BE2C (cell line): Measurements from ENCODE around the gene SLX4IP.

Experiments used
- DNase-seq: peaks from one replicate; pipeline ENCODE4 v3.0.0-alpha.2; 2020
- H3K27me3 ChIP-seq: fragments of 250-450 bp; sonication (Bioruptor Pico); 2 replicates; pipeline ENCODE4 v1.5.1; 2020; ENCODE audit warnings: mild to moderate bottlenecking
- H3K36me3 ChIP-seq: fragments of 250-450 bp; sonication (Bioruptor Pico); 2 replicates; pipeline ENCODE4 v1.5.1; 2020; ENCODE audit warnings: mild to moderate bottlenecking
- H3K4me1 ChIP-seq: fragments of 250-450 bp; sonication (Bioruptor Pico); 2 replicates; pipeline ENCODE4 v1.5.1; 2020
- H3K4me3 ChIP-seq: 2 replicates; pipeline ENCODE4 v1.5.1; 2011; ENCODE audit warnings: low read depth, low read length
- H3K9me3 ChIP-seq: fragments of 250-450 bp; sonication (Bioruptor Pico); 2 replicates; pipeline ENCODE4 v1.5.1; 2020
- TF ChIP-seq, protein P1 (sequence below): IDR thresholded peaks from 2 replicates; pipeline ENCODE4 v1.5.1; 2012; ENCODE audit warnings: mild to moderate bottlenecking, low read depth, low read length

SLX4IP gene

DNA sequence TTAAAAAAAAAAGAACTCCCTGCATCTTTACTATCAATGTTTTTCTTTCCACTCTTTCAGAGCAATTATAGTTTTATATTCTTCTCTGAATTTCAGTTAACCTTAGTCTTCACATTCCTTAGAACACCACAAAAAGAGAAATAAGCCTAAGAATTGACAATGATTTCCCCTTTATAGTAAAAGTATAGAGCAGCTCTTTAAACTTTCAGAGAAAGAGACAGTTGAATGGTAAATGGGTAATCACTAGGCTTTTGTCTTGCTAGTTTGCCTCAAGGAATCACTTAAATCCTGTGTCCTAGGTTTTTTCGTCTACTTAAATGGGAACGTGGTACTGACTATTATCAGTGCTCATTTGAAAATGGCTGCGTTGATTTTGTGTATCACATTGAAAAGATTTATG lies 31.8 kb downstream of the SLX4IP start:
- Histone ChIP-seq H3K4me3 (no peak overlapping the region), H3K4me1 (peaks cover 3% of the 10 kb centered on the region; the same call in 1 of the 2 replicates)
- DNase-seq, result no peak

DNA sequence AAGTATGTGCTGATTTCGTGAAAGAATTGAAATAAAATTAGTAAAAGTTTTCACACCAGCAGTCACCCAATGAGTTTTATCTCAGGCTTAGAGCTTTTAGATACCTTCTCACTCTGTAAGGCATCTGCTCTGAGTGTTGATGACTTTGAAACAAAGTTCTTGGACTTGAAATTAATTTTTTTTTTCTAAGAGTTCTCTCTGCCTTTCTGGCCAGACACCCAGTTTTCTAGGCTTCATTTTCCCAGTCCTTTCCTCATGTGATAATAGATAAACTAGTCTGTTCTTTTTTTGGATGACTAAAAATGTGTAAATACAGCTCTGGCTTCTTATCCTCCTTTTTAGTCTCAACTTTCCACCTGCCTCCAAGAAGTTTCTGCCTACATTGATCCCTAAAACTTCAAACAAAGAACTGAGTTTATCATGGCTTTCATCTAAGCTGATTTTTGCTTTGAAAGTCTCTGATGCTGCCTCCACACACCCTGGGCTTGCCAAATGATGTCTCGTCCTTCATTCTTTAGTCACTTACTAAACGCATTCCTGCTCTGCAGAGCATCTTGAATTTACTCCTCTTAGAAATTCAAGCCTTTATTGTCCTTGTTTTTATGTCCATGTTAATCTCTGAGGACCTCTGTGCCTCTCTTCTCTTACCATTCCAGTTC lies 32.7 kb downstream of the SLX4IP start:
- H3K27me3 ChIP-seq, result no peaks in the 10 kb centered on the region
- H3K36me3 ChIP-seq, result no peaks in the 10 kb centered on the region
- TF ChIP-seq, protein P1, sequence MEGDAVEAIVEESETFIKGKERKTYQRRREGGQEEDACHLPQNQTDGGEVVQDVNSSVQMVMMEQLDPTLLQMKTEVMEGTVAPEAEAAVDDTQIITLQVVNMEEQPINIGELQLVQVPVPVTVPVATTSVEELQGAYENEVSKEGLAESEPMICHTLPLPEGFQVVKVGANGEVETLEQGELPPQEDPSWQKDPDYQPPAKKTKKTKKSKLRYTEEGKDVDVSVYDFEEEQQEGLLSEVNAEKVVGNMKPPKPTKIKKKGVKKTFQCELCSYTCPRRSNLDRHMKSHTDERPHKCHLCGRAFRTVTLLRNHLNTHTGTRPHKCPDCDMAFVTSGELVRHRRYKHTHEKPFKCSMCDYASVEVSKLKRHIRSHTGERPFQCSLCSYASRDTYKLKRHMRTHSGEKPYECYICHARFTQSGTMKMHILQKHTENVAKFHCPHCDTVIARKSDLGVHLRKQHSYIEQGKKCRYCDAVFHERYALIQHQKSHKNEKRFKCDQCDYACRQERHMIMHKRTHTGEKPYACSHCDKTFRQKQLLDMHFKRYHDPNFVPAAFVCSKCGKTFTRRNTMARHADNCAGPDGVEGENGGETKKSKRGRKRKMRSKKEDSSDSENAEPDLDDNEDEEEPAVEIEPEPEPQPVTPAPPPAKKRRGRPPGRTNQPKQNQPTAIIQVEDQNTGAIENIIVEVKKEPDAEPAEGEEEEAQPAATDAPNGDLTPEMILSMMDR, result no peak
- H3K4me3 ChIP-seq, result no peak overlapping the region
- DNase-seq, result no peak
- peaks cover 3% of the 10 kb centered on the region; the same call in 1 of the 2 replicates for H3K4me1 ChIP-seq
- H3K9me3 ChIP-seq, result no peaks in the 10 kb centered on the region

More for the DNA sequence above, 31.8 kb downstream of the SLX4IP start:
- TF ChIP-seq, protein P1, result no peak
- H3K27me3 ChIP-seq, result no peaks in the 10 kb centered on the region
- H3K36me3 ChIP-seq, result no peaks in the 10 kb centered on the region
- H3K9me3 ChIP-seq, result no peaks in the 10 kb centered on the region

DNA sequence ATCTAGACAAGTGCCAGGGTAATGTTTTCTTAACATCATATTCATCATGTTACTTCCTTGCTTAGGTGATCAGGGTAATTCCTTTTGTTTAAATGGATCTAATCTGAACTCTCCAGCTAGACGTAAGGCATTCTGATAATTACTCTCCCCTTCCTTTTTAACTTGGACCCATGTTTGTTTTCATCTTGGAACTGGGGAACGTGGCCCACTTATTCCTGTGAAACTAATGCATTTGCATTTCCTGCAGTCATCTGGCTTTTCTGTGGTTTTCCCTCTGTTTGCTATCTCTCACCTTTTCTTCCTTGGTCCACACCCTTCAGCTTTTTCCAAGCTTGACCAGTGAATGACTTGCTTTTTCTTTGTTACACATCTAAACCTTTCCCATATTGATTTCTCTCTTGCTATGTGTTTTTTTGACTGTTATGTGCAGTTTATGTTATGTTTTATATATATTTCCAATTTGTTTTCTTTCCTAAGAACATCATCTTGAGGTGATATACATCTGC lies 33.3 kb downstream of the SLX4IP start:
- no peak for DNase-seq
- no peaks in the 10 kb centered on the region for H3K27me3 ChIP-seq
- H3K36me3 ChIP-seq, result no peaks in the 10 kb centered on the region
- H3K4me1 ChIP-seq, result peaks cover 3% of the 10 kb centered on the region; the same call in 1 of the 2 replicates
- no peaks in the 10 kb centered on the region for H3K9me3 ChIP-seq
- TF ChIP-seq, protein P1, result no peak
- no peak overlapping the region for H3K4me3 ChIP-seq

DNA sequence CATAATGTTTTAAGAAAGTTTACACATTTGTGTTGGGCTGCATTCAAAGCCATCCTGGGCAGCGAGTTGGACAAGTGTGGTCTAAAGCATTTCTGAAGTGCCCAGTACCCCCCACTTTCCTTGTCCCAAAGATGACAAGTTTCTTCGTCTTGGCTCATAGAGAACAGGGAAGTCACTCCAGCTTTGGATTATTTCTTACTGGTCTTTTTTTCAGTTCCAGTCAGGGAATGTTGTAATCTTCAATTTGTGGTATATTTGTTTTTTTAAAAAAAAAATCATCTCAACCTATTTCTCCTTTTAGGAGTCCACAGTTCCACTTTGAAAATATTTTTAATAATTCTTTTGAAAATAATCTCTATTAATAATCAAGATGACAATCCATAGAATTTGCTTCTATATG lies 34.0 kb downstream of the SLX4IP start:
- H3K4me1 ChIP-seq, result peaks cover 3% of the 10 kb centered on the region; the same call in 1 of the 2 replicates

DNA sequence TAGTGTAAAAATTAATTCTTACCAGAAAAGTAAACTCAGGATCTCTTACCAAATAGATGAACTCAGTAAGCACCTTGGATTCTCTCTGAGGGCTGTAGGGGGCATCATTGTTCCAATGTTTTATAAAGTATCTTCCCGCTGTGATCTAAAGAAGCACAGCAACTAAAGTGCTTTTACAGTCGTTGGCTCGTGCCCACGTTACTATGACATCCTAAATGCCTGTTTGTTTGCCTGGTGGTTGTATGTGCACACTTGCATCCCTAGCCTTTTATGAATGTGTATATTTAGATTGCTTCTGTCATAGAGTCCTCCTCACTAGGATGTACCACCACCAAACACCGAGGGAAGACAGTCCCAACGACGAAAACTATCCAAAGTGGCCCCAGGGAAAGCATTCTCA lies 34.5 kb downstream of the SLX4IP start:
- Histone ChIP-seq H3K4me3 (no peak overlapping the region), H3K36me3 (no peaks in the 10 kb centered on the region), H3K27me3 (no peaks in the 10 kb centered on the region), H3K9me3 (no peaks in the 10 kb centered on the region), H3K4me1 (peaks cover 3% of the 10 kb centered on the region; the same call in 1 of the 2 replicates)
- TF ChIP-seq, protein P1, result peak; percentile 82
- peak; percentile 51 for DNase-seq

More for the DNA sequence above, 34.0 kb downstream of the SLX4IP start:
- H3K9me3 ChIP-seq, result no peaks in the 10 kb centered on the region
- TF ChIP-seq, protein P1, result no peak
- no peaks in the 10 kb centered on the region for H3K36me3 ChIP-seq
- DNase-seq, result no peak
- H3K27me3 ChIP-seq, result no peaks in the 10 kb centered on the region
- H3K4me3 ChIP-seq, result no peak overlapping the region

DNA sequence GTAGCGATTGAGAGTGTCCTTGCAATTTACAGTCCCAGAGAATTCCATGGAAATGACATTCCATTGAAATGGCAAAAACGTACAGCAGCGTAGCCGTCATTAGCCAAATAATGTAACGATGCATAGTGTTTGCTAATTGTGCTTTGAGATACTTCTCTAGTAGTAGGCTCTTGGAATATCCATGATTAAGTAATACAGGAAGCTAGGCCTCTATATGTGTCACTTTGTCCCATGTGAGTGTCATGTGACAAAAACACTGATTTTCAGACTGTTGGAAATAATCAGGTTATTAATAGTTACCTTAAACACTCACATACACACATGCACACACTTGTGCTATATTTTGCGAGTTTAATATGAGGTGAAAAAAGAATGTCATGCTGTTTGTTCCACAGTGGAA lies 35.2 kb downstream of the SLX4IP start:
- no peaks in the 10 kb centered on the region for H3K9me3 ChIP-seq
- H3K4me1 ChIP-seq, result peaks cover 3% of the 10 kb centered on the region; the same call in 1 of the 2 replicates
- TF ChIP-seq, protein P1, result no peak
- no peak overlapping the region for H3K4me3 ChIP-seq
- no peaks in the 10 kb centered on the region for H3K27me3 ChIP-seq
- no peak for DNase-seq
- no peaks in the 10 kb centered on the region for H3K36me3 ChIP-seq
